Erythroblast (primary cell): Measurements from ENCODE around the gene DCAF15.

Experiments used
- GATA1 ChIP-seq: IDR thresholded peaks from 2 replicates; pipeline ENCODE4 v1.6.1; 2011; ENCODE audit warnings: low read depth, mild to moderate bottlenecking, control low read depth, low read length, moderate library complexity
- POLR2A ChIP-seq: IDR thresholded peaks from 2 replicates; pipeline ENCODE4 v1.6.1; 2011; ENCODE audit warnings: mild to moderate bottlenecking, low read length

- no peak for TF ChIP-seq POLR2A
- TF ChIP-seq GATA1 = no peak
These were observed 25.6 kb upstream of the DCAF15 start for GRCh38 chr19:13926715-13927114.
